HEK293T (cell line): Measurements from ENCODE around the gene LARGE1.

ENCODE experiments used
- CTCF ChIA-PET: fragments of 350-600 bp; formaldehyde crosslinking; extraction: SDS; loops from one replicate; lab custom pipeline; 2021; ENCODE audit warnings: antibody characterized with exemption, inconsistent platforms; lab: Yijun Ruan, JAX
- POLR2A ChIA-PET: fragments of 350-600 bp; formaldehyde crosslinking; extraction: SDS; loops from one replicate; lab custom pipeline; 2020; ENCODE audit warnings: antibody characterized with exemption, inconsistent platforms; lab: Yijun Ruan, JAX
- DNase-seq: peaks from one replicate; pipeline ENCODE4 v3.0.0; 2012; ENCODE audit warnings: mixed read lengths; ENCODE audit errors: extremely low spot score
- ARNT ChIP-seq: fragments of 450-650 bp; IDR thresholded peaks from 2 replicates; pipeline ENCODE4 v1.6.1; 2017; ENCODE audit warnings: mild to moderate bottlenecking
- BHLHE40 ChIP-seq: fragments of 450-650 bp; IDR thresholded peaks from 2 replicates; pipeline ENCODE4 v1.6.1; 2016; ENCODE audit warnings: mild to moderate bottlenecking, moderate library complexity, borderline replicate concordance
- CTBP1 ChIP-seq: fragments of 450-650 bp; IDR thresholded peaks from 2 replicates; pipeline ENCODE4 v1.6.1; 2016; ENCODE audit warnings: borderline replicate concordance
- ELF4 ChIP-seq: fragments of 450-650 bp; IDR thresholded peaks from 2 replicates; pipeline ENCODE4 v1.6.1; 2017; ENCODE audit warnings: antibody characterized with exemption
- FOXA1 ChIP-seq: fragments of 450-650 bp; IDR thresholded peaks from 2 replicates; pipeline ENCODE4 v1.6.1; 2016; ENCODE audit warnings: mild to moderate bottlenecking
- FOXK2 ChIP-seq: fragments of 450-650 bp; IDR thresholded peaks from 2 replicates; pipeline ENCODE4 v1.6.1; 2016; ENCODE audit warnings: mild to moderate bottlenecking
- FOXM1 ChIP-seq: fragments of 450-650 bp; IDR thresholded peaks from 2 replicates; pipeline ENCODE4 v1.6.1; 2017; ENCODE audit warnings: mild to moderate bottlenecking, borderline replicate concordance
- HDGF ChIP-seq: fragments of 450-650 bp; IDR thresholded peaks from 2 replicates; pipeline ENCODE4 v1.6.1; 2017; ENCODE audit warnings: antibody characterized with exemption, borderline replicate concordance
- L3MBTL2 ChIP-seq: fragments of 450-650 bp; conservative IDR thresholded peaks from 2 replicates; pipeline ENCODE4 v1.6.1; 2016; ENCODE audit warnings: mild to moderate bottlenecking
- LEF1 ChIP-seq: fragments of 450-650 bp; IDR thresholded peaks from 2 replicates; pipeline ENCODE4 v1.6.1; 2017; ENCODE audit warnings: mild to moderate bottlenecking, borderline replicate concordance
- NFRKB ChIP-seq: fragments of 450-650 bp; IDR thresholded peaks from 2 replicates; pipeline ENCODE4 v1.6.1; 2016; ENCODE audit warnings: mild to moderate bottlenecking, moderate library complexity
- SP1 ChIP-seq: fragments of 450-650 bp; IDR thresholded peaks from 2 replicates; pipeline ENCODE4 v1.6.1; 2017
- SUZ12 ChIP-seq: fragments of 450-650 bp; IDR thresholded peaks from 2 replicates; pipeline ENCODE4 v1.6.1; 2016; ENCODE audit warnings: mild to moderate bottlenecking
- TARDBP ChIP-seq: fragments of 450-650 bp; IDR thresholded peaks from 2 replicates; pipeline ENCODE4 v1.6.1; 2016
- ZNF384 ChIP-seq: fragments of 450-650 bp; IDR thresholded peaks from 2 replicates; pipeline ENCODE4 v1.6.1; 2016
- TF ChIP-seq, protein P1 (sequence below): fragments of 450-650 bp; IDR thresholded peaks from 2 replicates; pipeline ENCODE4 v1.6.1; 2016

LARGE1 gene

DNA sequence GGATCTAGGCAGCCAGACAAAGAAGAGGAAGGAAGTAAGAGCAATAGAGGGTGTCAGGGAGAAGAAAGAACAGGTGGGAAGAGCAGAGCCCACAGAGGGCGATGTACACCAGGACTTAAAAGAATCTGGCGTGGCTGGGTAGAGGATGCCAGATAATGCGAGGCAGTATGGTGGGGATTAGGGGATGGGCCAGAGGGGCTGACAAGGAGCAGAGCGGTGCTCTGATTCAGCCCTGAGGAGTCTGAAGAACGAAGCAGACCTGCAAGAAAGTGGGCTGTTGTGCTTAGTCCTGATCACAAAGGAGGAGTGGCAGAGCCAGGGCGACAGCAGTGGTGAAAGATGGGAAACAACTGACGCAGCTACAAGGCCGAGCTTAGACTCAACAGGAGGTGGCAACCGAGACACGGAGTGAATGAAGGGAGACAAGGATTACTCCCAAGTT is 163.7 kb downstream of the LARGE1 start:
- no peak for DNase-seq
- TF ChIP-seq FOXM1 (no peak), L3MBTL2 (no peak), SP1 (no peak), SUZ12 (no peak), FOXA1 (no peak), LEF1 (no peak)
- ChIA-PET CTCF (interaction anchor here (0.8 kb wide), 1 partner anchor 18 kb away, joined by 3 read pairs; no protein-coding TSS in a partner anchor), POLR2A (no interaction called here)

DNA sequence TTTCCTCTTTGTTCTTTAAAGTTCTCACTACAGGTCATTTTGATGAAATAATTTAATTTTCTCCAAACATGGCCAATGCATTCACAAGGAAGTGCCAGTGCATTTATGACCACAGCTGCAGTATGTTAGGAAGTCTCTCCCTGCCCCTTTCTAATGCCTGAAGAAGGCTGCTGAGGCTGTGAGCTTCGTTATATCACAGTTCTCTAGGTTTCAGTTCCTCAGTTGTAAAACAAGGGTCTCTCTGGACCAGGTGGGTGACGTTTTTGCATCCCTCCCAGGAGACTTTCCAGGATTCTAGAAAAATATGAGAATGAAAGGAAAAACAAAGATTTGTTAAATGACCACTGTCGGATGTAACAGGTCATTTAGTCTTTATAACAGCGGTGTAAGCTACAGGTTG is 171.6 kb downstream of the LARGE1 start:
- POLR2A ChIA-PET, result no interaction called here
- CTCF ChIA-PET, result no interaction called here
- no peak for DNase-seq
- no peak for TF ChIP-seq ELF4
- no peak for TF ChIP-seq FOXK2
- TF ChIP-seq TARDBP, result no peak
- TF ChIP-seq BHLHE40, result no peak
- no peak for TF ChIP-seq NFRKB
- TF ChIP-seq CTBP1, result no peak
- no peak for TF ChIP-seq ARNT
- TF ChIP-seq, protein P1, sequence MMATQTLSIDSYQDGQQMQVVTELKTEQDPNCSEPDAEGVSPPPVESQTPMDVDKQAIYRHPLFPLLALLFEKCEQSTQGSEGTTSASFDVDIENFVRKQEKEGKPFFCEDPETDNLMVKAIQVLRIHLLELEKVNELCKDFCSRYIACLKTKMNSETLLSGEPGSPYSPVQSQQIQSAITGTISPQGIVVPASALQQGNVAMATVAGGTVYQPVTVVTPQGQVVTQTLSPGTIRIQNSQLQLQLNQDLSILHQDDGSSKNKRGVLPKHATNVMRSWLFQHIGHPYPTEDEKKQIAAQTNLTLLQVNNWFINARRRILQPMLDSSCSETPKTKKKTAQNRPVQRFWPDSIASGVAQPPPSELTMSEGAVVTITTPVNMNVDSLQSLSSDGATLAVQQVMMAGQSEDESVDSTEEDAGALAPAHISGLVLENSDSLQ, result no peak
- no peak for TF ChIP-seq FOXA1
- TF ChIP-seq LEF1, result no peak
- TF ChIP-seq FOXM1, result no peak
- no peak for TF ChIP-seq SP1
- TF ChIP-seq SUZ12, result no peak

DNA sequence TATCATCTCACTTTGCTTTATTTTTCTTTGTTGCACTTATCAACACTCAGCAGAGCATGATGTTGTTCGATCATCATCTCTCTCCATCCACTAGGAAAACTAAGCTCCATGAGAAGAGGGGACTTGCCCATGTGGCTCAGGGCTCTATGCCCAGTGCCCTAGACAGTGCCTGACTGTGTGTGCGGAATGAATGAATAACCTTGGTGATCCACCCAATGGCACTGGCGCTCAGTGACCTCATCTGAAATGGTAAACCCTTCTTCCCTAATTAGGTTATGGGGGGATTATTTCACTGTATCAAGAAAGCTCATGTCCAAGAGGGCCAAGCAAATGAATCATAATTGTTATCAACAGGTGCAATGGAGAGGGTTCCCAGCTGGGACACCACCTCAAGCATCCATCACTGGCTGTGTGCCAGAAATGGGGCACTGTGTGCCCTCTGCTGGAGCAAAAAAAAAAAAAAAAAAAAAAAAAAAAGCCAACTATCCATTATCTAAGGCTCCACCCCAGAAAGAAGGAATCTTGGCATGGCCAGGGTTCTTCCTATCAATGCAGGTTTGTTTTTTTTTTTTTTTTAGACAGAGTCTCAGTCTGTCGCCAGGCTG is 172.6 kb downstream of the LARGE1 start:
- POLR2A ChIA-PET, result no interaction called here
- DNase-seq, result no peak
- CTCF ChIA-PET, result no interaction called here
- TF ChIP-seq FOXA1, result no peak
- TF ChIP-seq ZNF384, result peak; percentile 48; the same call in 1 of the 2 replicates

DNA sequence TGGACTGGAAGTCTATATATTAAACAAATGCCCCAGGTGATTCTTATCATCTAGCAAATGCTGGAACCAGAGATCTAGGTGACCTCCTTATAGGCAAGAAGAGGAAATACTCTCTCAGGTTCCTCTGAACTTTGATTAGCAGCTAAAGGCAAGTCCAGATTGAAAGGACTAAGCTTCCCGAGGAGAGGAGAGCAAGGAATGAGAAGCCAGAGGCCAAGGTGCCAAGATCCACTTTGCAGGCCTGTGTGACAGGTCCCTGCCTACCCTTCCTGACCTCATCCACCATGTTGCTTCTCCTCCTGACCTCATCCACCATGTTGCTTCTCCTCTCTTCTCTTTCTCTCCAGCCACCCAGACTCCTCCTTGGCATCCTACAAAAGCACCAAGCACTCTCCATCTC is 173.2 kb downstream of the LARGE1 start:
- POLR2A ChIA-PET, result no interaction called here
- no peak for DNase-seq
- CTCF ChIA-PET, result no interaction called here
- TF ChIP-seq L3MBTL2 (no peak), ZNF384 (no peak), FOXM1 (no peak), LEF1 (no peak), FOXA1 (no peak), ELF4 (no peak), CTBP1 (no peak), SUZ12 (no peak), BHLHE40 (no peak), FOXK2 (no peak), TARDBP (no peak), HDGF (no peak), SP1 (no peak), NFRKB (no peak), ARNT (no peak)
- TF ChIP-seq, protein P1, result no peak

DNA sequence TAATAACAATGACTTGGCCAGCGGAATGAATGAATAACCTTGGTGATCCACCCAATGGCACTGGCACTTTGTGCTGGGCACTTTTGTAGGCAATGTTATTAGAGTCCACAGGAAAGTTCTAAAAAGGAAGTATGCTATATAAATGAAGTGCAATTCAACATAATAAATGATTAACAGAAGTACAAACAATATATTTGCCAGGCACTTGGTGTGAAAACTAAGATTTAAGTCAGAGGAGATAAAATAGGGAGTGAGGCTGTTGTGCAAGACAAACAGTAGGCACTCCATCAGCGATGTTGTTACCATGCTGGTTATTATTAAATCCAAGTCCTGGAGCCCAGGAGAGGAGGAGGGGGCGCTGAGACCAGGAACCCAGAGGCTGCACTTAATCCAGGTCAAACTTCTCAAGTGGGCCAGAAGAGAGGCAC is 173.8 kb downstream of the LARGE1 start:
- no peak for DNase-seq
- no peak for TF ChIP-seq BHLHE40
- TF ChIP-seq ARNT, result no peak
- no peak for TF ChIP-seq HDGF
- TF ChIP-seq TARDBP, result no peak
- TF ChIP-seq ELF4, result no peak
- TF ChIP-seq, protein P1, result no peak
- TF ChIP-seq CTBP1, result no peak
- ChIA-PET POLR2A (no interaction called here), CTCF (no interaction called here)

DNA sequence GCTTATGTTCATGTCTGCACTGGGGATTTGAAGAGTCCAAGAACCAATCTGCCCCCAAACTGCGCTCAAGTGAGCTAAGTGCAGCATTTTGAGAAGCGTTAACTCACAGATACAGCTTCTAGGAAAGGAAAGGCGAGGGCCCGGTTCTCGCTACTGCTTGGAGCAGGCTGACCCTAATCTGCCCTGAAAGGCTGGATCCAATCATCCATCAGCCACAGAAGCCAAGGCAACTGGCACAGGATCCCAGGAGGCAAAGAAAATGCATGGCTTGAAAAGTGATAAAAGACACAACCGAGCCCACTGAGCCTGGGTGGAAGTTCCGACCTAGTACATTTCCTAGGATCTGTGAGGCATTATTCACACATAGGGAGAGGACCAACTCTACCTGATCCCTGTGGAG is 174.8 kb downstream of the LARGE1 start:
- POLR2A ChIA-PET, result no interaction called here
- DNase-seq, result no peak
- CTCF ChIA-PET, result no interaction called here
- TF ChIP-seq FOXK2 (no peak), ARNT (no peak), FOXA1 (no peak), NFRKB (no peak), SP1 (no peak), ELF4 (no peak), BHLHE40 (no peak), ZNF384 (no peak), FOXM1 (no peak), LEF1 (no peak)
- TF ChIP-seq, protein P1, result no peak
